Parathyroid adenoma (tissue), 2 donors: ENCODE data around the gene TMC4.
"Not testable (repeated sequence)": the region's sequence is repeated elsewhere in the genome, so short reads cannot be mapped to it uniquely, and the experiment has no call there.

Experiments used
- H2AFZ ChIP-seq: fragments of 300-600 bp; sonication (generic); one replicate; pipeline ENCODE4 v1.7.0; 2017; ENCODE audit warnings: antibody characterized with exemption, mild to moderate bottlenecking
- H3K27ac ChIP-seq: fragments of 300-600 bp; sonication (generic); one replicate; pipeline ENCODE4 v1.7.0; 2017
- H3K27me3 ChIP-seq: fragments of 300-600 bp; sonication (generic); one replicate; pipeline ENCODE4 v1.7.0; 2017; ENCODE audit warnings: low read length; ENCODE audit not compliant: control insufficient read depth, insufficient read depth
- H3K36me3 ChIP-seq: fragments of 300-600 bp; sonication (generic); one replicate; pipeline ENCODE4 v1.7.0; 2017; ENCODE audit warnings: low read length; ENCODE audit not compliant: control insufficient read depth, insufficient read depth
- H3K4me1 ChIP-seq: fragments of 300-600 bp; sonication (generic); one replicate; pipeline ENCODE4 v1.7.0; 2017; ENCODE audit warnings: control low read depth
- H3K4me2 ChIP-seq: fragments of 300-600 bp; sonication (generic); one replicate; pipeline ENCODE4 v1.7.0; 2017; ENCODE audit warnings: low read length
- H3K4me3 ChIP-seq: fragments of 300-600 bp; sonication (generic); one replicate; pipeline ENCODE4 v1.7.0; 2017; ENCODE audit warnings: low read depth, low read length
- H3K79me2 ChIP-seq: fragments of 300-600 bp; sonication (generic); one replicate; pipeline ENCODE4 v1.7.0; 2017; ENCODE audit warnings: control low read depth
- H3K9ac ChIP-seq: fragments of 300-600 bp; sonication (generic); one replicate; pipeline ENCODE4 v1.7.0; 2017; ENCODE audit warnings: mild to moderate bottlenecking
- H3K9me3 ChIP-seq: fragments of 300-600 bp; sonication (generic); one replicate; pipeline ENCODE4 v1.7.0; 2017; ENCODE audit warnings: low read length; ENCODE audit not compliant: control insufficient read depth
- TF ChIP-seq, protein P1 (sequence below): fragments of 300-600 bp; sonication (generic); IDR thresholded peaks from one replicate; pipeline ENCODE4 v1.7.0; 2017; ENCODE audit warnings: antibody characterized with exemption, mild to moderate bottlenecking
- donor health status: primary hyperparathyroidism.

Gene TMC4

DNA sequence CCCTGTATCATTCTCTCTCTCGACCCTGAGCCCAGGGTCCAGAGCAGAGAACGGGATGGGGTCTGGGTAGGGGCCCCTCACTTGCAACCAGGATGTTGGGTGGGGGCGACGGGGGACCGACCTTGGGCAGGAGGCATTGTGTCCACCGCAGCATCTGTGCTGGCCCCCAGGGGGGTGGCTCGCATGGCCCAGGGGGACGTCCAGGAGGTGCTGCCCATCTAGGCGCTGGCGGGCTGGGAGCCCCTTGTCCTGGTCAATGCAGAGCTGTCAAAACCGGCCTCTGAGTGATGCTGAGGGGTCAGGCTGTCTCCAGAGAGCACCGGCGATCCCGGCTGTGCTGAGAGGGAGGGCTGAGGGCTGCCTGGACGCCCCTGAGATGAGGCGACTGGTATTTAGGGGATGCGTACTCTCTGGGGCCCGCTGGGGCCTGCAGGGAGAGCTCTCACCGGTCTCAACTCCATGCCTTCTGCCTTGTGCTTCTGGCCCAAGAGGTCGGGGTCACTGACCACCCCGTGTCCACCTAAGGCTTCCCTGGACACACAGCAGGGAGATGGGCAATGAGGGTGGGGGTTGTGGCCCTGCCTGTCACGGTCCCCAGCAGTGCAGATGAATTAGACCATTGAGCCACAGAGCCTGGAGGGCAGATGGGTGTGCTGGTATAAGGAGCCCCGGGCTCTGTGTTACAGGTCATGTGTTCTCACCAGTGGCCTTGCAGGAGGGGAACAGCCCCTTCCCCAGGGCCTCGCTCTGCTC lies 36.3 kb upstream of the TMC4 start:
- H3K9ac ChIP-seq = no peak overlapping the region
- H3K4me1 ChIP-seq = peaks cover 7% of the 10 kb centered on the region

DNA sequence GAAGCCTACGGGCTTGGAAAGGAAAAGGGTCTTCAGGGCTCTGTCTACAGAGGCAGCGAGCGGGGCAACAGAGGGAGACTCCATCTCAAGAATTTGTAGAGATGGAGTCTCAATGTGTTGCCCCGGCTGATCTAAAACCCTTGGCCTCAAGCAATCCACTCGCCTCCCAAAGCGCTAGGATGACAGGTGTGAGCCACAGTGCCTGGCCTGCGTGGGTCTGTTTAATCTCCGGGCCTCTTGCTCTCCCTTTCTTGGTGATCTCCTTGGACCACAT lies 35.8 kb upstream of the TMC4 start:
- Histone ChIP-seq H2AFZ (no peak overlapping the region), H3K27ac (peak overlapping the region; percentile 22), H3K4me3 (no peak overlapping the region), H3K36me3 (no peaks in the 10 kb centered on the region), H3K9me3 (no peaks in the 10 kb centered on the region), H3K9ac (no peak overlapping the region), H3K79me2 (peaks cover 25% of the 10 kb centered on the region), H3K4me1 (peaks cover 7% of the 10 kb centered on the region), H3K27me3 (no peaks in the 10 kb centered on the region), H3K4me2 (no peak overlapping the region)
- TF ChIP-seq, protein P1, sequence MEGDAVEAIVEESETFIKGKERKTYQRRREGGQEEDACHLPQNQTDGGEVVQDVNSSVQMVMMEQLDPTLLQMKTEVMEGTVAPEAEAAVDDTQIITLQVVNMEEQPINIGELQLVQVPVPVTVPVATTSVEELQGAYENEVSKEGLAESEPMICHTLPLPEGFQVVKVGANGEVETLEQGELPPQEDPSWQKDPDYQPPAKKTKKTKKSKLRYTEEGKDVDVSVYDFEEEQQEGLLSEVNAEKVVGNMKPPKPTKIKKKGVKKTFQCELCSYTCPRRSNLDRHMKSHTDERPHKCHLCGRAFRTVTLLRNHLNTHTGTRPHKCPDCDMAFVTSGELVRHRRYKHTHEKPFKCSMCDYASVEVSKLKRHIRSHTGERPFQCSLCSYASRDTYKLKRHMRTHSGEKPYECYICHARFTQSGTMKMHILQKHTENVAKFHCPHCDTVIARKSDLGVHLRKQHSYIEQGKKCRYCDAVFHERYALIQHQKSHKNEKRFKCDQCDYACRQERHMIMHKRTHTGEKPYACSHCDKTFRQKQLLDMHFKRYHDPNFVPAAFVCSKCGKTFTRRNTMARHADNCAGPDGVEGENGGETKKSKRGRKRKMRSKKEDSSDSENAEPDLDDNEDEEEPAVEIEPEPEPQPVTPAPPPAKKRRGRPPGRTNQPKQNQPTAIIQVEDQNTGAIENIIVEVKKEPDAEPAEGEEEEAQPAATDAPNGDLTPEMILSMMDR = no peak

More for the DNA sequence above, 36.3 kb upstream of the TMC4 start:
- no peak overlapping the region for H3K4me3 ChIP-seq
- peaks cover 20% of the 10 kb centered on the region for H3K79me2 ChIP-seq
- no peaks in the 10 kb centered on the region for H3K9me3 ChIP-seq
- peak overlapping the region; percentile 24 for H3K27ac ChIP-seq
- no peaks in the 10 kb centered on the region for H3K27me3 ChIP-seq
- H2AFZ ChIP-seq = no peak overlapping the region
- TF ChIP-seq, protein P1 = no peak
- no peak overlapping the region for H3K4me2 ChIP-seq
- no peaks in the 10 kb centered on the region for H3K36me3 ChIP-seq

DNA sequence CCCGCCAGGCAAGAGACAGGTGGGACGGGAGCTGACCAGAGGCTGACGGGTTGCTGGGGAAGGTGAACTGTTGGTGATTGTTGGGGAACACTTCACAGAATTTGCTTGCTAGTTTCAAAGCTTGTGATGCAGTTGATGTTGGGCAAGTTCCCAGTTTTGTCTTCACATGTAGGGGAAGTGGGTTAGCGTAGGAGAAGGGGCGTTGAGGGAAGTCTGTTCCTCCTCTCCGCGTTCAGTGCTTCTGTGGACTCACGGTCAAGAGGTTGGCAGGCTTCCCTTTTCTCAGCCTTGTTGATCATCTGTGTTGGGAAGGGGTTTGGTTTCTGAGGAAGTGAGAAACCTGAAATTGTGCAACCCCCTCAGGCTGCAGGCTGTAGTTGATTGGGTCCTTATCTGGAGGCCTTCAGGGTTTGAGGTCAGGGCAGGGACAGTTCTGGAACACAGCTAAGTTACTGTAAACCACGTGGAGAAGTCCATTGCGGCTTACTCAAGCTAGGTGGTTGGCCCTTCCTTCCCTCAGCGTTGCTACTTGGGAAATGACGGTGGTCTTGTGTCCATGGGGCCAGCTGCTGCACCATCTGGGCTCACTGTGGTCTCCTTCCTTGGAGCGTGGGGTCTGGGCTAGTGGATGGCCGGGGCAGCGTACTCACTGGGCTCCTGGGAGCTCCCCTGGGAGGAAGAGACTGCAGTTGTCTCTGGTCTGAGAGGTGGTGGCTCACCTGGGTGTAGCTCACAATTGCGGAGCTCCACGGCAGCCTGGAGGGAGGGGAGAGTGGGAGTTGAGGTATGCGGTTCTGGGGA lies 35.2 kb upstream of the TMC4 start:
- Histone ChIP-seq H3K4me1 (peaks cover 7% of the 10 kb centered on the region), H3K4me3 (no peak overlapping the region), H3K9me3 (no peaks in the 10 kb centered on the region), H3K27ac (peak overlapping the region; percentile 56), H3K36me3 (no peaks in the 10 kb centered on the region), H3K9ac (no peak overlapping the region), H3K27me3 (no peaks in the 10 kb centered on the region), H3K79me2 (peaks cover 29% of the 10 kb centered on the region), H2AFZ (no peak overlapping the region), H3K4me2 (no peak overlapping the region)
- TF ChIP-seq, protein P1 = no peak

DNA sequence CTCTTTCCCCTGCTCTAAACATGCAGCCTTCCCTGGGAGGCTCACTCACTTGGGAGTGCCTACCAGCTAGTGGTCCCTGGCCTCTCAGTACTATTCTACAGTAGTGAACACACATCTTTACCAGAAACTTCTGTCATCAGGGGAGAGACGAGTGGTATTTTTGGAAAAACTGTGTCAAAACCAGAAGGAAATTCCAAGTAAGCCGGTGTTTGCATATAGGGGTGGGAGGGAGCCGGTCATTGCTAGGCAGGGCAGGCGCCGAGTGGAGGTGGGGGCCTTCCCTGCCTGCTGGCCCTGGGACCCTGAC lies 34.7 kb upstream of the TMC4 start:
- no peaks in the 10 kb centered on the region for H3K9me3 ChIP-seq
- no peak overlapping the region for H3K4me2 ChIP-seq
- TF ChIP-seq, protein P1 = no peak
- H3K79me2 ChIP-seq = peaks cover 34% of the 10 kb centered on the region
- H3K4me1 ChIP-seq = peaks cover 7% of the 10 kb centered on the region
- H3K4me3 ChIP-seq = no peak overlapping the region
- H3K27me3 ChIP-seq = no peaks in the 10 kb centered on the region
- no peaks in the 10 kb centered on the region for H3K36me3 ChIP-seq
- H3K9ac ChIP-seq = no peak overlapping the region
- H2AFZ ChIP-seq = no peak overlapping the region
- peak overlapping the region; percentile 56 for H3K27ac ChIP-seq

DNA sequence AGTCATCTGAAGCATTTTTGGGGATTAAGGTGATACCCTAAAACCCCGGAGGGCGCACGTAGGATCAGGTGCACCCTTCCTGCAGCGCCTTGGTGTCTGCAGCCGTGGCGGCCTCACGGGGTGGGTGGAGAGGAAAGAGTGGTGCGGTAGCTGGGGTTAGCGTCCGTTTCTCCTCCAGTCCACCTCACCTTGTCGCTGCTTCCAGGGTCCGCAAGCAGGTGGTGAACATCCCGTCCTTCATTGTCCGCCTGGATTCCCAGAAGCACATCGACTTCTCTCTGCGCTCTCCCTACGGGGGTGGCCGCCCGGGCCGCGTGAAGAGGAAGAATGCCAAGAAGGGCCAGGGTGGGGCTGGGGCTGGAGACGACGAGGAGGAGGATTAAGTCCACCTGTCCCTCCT lies 34.2 kb upstream of the TMC4 start:
- H3K36me3 ChIP-seq, H3K4me2 ChIP-seq, H2AFZ ChIP-seq, H3K9ac ChIP-seq, H3K27me3 ChIP-seq, H3K9me3 ChIP-seq, H3K4me3 ChIP-seq: not testable (repeated sequence)
- H3K79me2 ChIP-seq = peaks cover 39% of the 10 kb centered on the region
- H3K4me1 ChIP-seq = peaks cover 10% of the 10 kb centered on the region
- peak overlapping the region; percentile 56 for H3K27ac ChIP-seq
